ENCODE results near the gene ARF3. TPM values are rescaled to one million over a fixed set of nuclear protein-coding genes. Genes with fewer than 3 reads are reported as not detected.

ARF3 gene
- total RNA-seq, 1 experiment from 2014 or later: 263 TPM

GRCh38 chr12:48969833-48970701 lies 12.8 kb upstream of the ARF3 start:
- Histone ChIP-seq H3K4ac (ENCODE audit: low read depth, low read length) (no peak overlapping the region), H3K23me2 (ENCODE audit: insufficient read length, low read depth, low read length, poor library complexity, severe bottlenecking) (peaks cover 9% of the 10 kb centered on the region), H4K91ac (ENCODE audit: insufficient read length, low read depth, low read length) (no peak overlapping the region), H2AFZ (ENCODE audit: low read length) (no peak overlapping the region), H3K4me2 (ENCODE audit: insufficient read depth, insufficient read length, low read length) (peak overlapping the region; percentile 67), H3K23ac (ENCODE audit: insufficient read length, low read depth, low read length) (no peak overlapping the region), H3K27ac (ENCODE audit: insufficient read length, low read depth, low read length) (no peak overlapping the region), H3K4me1 (ENCODE audit: insufficient read depth, low read length) (peaks cover 7% of the 10 kb centered on the region), H2BK15ac (ENCODE audit: low read depth, low read length) (no peak overlapping the region), H2BK120ac (ENCODE audit: low read depth, low read length, poor library complexity, severe bottlenecking) (no peak overlapping the region), H3K27me3 (ENCODE audit: insufficient read depth, low read length) (peaks cover 70% of the 10 kb centered on the region), H4K5ac (ENCODE audit: insufficient read length, low read depth, low read length) (no peak overlapping the region), H3K79me1 (ENCODE audit: insufficient read depth, low read depth, low read length, poor library complexity, severe bottlenecking) (no peaks in the 10 kb centered on the region), H3K9me3 (ENCODE audit: control insufficient read depth, low read depth, low read length) (no peaks in the 10 kb centered on the region), H2BK12ac (ENCODE audit: insufficient read length, low read depth, low read length) (no peak overlapping the region), H4K20me1 (ENCODE audit: control insufficient read depth, insufficient read depth, insufficient read length) (no peaks in the 10 kb centered on the region), H2BK5ac (ENCODE audit: insufficient read length, low read length) (no peak overlapping the region), H3K56ac (ENCODE audit: insufficient read length, low read depth, low read length) (no peak overlapping the region), H3K18ac (ENCODE audit: insufficient read length, low read depth, low read length) (no peak overlapping the region), H3K79me2 (ENCODE audit: insufficient read depth, low read length) (no peaks in the 10 kb centered on the region), H2BK20ac (ENCODE audit: low read depth, low read length, poor library complexity, severe bottlenecking) (no peak overlapping the region), H4K8ac (replicated peaks; ENCODE audit: insufficient read length, low read depth, low read length) (no peak overlapping the region), H3K9ac (ENCODE audit: extremely low read depth, insufficient read length, low read length) (no peak overlapping the region), H2AK5ac (ENCODE audit: insufficient read length, low read length) (no peak overlapping the region), H3T11ph (ENCODE audit: low read length) (no peak overlapping the region), H3K14ac (ENCODE audit: insufficient read depth, low read length) (no peak overlapping the region; the same call in 1 of the 2 replicates)
- peak; percentile 23; the same call in 1 of the 3 replicates for TF ChIP-seq CTCF (conservative IDR thresholded peaks at IDR 0.05)
- peak; percentile 50 for DNase-seq
- Mint-ChIP-seq H3K27ac (no peak overlapping the region), H3K27me3 (ENCODE audit: low read depth) (peaks cover 83% of the 10 kb centered on the region), H3K4me3 (peak overlapping the region; percentile 58 to 86), H3K9me3 (peaks cover 0 to 2% of the 10 kb centered on the region in 2 experiments; a peak in 3 of 5 replicates), H3K4me1 (peaks cover 53 to 61% of the 10 kb centered on the region in 2 experiments), H3K36me3 (ENCODE audit: insufficient read depth in 1 of 3, low read depth in 3 of 3) (no peaks in the 10 kb centered on the region; a peak in 1 of 7 replicates)
- no CpG with 5 or more reads among the region's 77 CpGs for WGBS (ENCODE audit: extremely low coverage, insufficient read length, low lambda C conversion rate)
